IPS-11a (cell line): ENCODE measurements around the gene PCDHGA6.
A peak's percentile ranks its signal among the peaks of the same experiment; 100 is the strongest.
"Not testable (repeated sequence)": the region's sequence is repeated elsewhere in the genome, so short reads cannot be mapped to it uniquely, and the experiment has no call there.

Source experiments
- H3K4me3 ChIP-seq: one replicate; pipeline ENCODE4 v1.5.1; 2013; ENCODE audit warnings: low read depth, low read length, control low read depth

The PCDHGA6 gene

DNA sequence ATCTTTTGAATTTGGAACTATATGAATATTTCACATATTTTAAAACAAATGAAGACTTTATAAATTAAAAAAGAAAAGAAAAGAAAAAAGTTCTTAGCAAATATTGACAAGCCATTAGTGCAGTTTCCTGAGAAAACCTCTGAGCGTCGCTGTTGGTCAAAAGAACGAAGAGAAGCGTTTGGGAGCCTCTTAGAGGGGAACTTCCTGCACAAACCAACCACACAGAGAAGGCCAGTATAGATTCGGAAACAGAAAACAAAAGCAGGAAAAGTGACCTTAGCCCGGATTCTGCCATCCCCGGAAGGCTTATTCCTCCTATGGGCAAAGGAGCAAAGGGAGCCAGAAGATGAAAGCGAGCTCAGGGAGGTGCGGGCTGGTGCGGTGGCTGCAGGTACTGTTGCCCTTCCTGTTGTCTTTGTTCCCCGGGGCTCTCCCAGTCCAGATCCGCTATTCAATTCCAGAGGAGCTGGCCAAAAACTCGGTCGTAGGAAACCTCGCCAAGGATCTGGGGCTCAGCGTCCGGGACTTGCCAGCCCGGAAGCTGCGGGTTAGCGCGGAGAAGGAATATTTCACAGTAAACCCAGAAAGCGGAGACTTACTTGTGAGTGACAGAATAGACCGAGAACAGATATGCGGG is 13.8 kb upstream of the PCDHGA6 start, which contains the start of gene PCDHGB2:
Gene PCDHGB2, plus strand, starts transcription at position 205 of the 637 bp plus-strand sequence. Its CDS starts 142 bp downstream, at position 347.
- H3K4me3 ChIP-seq = no peak within 1 kb of the TSS

DNA sequence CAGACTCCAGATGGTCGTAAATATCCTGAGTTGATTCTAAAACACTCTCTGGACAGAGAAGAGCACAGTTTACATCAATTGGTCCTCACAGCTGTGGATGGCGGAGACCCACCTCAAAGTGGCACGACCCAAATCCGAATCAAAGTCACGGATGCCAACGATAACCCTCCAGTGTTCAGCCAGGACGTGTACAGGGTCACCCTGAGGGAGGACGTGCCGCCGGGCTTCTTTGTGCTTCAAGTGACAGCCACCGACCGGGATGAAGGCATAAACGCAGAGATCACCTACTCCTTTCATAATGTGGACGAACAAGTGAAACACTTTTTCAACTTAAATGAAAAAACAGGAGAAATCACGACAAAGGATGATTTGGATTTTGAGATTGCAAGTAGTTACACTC is 13.0 kb upstream of the PCDHGA6 start:
- no peak overlapping the region for H3K4me3 ChIP-seq

DNA sequence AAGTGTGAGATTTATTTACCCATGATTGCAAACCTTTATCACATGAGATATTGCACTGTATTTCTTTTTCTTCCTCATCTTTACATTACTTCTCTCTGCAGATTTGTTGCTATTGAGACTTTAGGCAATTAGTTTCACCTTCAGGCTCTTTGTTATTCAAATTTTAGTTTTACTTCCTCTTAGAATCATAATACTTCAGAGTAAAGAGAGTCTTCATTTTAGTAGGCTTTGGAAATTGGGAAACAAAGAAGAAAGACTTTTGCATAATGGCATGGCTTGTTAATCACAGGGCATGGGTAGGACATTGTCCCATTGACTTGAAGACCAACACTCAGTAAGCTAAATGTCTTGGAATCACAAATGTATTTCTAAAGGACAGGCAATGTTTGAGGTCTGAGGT is 11.0 kb upstream of the PCDHGA6 start:
- H3K4me3 ChIP-seq = no peak overlapping the region

DNA sequence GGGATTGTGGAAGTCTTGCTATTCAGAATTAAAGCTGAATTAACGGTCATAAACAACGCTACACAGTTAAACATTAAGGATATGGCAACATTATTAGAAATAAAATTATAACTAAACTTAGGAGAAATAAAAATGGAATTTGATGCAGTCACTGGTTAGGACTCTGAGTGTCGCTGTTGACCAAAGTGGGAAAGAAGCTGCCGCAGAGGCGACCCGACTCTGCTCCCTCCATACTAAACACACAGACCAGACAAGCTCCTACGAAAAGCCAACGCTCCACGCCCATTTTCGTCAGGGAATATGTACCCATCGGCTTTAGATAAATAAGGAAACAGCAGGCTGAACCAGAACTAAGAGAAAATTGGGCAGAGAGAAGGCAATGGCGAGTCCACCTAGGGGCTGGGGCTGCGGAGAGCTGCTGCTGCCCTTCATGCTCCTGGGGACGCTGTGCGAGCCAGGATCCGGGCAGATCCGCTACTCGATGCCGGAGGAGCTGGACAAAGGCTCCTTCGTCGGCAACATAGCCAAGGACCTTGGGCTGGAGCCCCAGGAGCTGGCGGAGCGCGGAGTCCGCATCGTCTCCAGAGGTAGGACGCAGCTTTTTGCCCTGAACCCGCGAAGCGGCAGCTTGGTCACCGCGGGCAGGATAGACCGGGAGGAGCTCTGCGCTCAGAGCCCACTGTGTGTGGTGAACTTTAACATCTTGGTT is 9.6 kb upstream of the PCDHGA6 start, which contains the start of gene PCDHGA5:
Gene PCDHGA5, plus strand, starts transcription at position 211 of the 709 bp plus-strand sequence. Its CDS starts 169 bp downstream, at position 380.
- no peak within 1 kb of the TSS for H3K4me3 ChIP-seq

DNA sequence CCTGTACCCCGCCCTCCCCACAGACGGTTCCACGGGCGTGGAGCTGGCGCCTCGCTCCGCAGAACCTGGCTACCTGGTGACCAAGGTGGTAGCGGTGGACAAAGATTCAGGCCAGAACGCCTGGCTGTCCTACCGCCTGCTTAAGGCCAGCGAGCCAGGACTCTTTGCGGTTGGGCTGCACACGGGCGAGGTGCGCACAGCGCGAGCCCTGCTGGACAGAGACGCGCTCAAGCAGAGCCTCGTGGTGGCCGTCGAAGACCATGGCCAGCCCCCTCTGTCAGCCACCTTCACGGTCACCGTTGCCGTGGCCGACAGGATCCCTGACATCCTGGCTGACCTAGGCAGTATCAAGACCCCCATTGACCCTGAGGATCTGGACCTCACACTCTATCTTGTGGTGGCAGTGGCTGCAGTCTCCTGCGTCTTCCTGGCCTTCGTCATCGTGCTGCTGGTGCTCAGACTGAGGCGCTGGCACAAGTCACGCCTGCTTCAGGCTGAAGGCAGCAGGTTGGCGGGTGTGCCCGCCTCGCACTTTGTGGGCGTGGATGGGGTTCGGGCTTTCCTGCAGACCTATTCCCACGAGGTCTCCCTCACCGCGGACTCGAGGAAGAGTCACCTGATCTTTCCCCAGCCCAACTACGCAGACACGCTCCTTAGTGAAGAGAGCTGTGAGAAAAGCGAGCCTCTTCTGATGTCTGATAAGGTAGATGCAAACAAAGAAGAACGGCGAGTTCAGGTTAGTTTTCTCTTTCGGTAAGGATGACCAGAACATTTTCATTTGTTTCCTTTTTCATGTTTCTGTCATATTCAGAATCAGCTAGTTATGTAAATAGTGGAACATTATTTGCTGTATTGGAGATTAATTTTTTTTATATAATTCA is 7.4 kb upstream of the PCDHGA6 start:
- H3K4me3 ChIP-seq = no peak overlapping the region

DNA sequence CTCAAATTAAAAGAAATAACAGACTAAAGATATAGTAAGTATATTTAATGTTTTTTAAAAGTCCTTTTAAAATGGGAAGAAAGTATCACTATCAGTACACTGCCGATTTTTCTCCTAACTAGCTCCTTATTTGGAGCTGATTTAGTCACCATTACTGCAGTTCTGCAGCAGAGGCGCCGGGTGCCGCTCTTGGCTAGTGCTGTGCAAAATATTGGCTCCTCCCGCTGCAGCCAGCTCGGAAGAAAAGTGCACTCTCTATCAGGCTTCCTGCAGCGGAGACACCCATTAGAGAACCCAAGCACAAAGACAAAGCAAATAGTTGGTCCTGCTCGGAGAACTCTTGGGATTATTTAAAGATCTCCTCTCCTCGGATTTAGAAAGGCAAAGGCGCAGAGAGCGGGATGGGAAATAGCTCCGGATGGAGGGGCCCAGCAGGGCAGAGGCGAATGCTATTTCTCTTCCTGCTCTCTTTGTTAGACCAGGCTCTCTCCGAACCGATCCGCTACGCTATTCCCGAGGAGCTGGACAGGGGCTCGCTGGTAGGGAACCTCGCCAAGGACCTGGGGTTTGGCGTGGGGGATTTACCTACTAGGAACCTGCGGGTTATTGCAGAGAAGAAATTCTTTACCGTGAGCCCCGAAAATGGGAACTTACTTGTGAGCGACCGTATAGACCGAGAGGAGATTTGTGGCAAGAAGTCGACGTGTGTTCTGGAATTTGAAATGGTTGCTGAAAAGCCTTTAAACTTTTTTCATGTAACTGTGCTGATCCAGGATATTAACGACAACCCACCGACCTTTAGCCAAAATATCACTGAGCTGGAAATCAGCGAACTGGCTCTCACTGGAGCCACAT is 3.5 kb upstream of the PCDHGA6 start, which contains the start of gene PCDHGB3:
Gene PCDHGB3, plus strand, starts transcription at position 249 of the 855 bp plus-strand sequence. Its CDS starts 153 bp downstream, at position 402.
- no peak within 1 kb of the TSS for H3K4me3 ChIP-seq

DNA sequence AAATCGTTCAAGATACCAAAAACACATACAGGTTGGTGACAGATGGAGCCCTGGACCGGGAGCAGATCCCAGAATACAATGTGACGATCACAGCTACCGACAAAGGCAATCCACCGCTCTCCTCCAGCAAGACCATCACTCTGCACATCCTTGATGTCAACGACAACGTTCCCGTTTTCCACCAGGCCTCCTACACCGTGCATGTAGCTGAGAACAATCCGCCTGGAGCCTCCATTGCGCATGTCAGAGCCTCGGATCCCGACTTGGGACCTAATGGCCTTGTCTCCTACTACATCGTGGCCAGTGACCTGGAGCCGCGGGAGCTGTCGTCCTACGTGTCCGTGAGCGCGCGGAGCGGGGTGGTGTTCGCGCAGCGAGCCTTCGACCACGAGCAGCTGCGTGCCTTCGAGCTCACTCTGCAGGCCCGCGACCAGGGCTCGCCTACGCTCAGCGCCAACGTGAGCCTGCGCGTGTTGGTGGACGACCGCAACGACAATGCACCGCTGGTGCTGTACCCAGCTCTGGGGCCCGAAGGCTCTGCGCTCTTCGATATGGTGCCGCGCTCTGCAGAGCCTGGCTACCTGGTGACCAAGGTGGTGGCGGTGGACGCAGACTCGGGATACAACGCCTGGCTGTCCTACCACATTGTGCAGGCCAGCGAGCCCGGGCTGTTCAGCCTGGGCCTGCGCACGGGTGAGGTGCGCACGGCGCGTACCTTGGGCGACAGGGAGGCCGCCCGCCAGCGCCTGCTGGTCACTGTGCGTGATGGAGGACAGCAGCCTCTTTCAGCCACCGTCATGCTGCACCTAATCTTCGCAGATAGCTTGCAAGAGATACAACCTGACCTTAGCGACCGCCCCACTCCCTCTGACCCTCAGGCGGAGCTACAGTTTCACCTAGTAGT is 1.9 kb upstream of the PCDHGA6 start:
- H3K4me3 ChIP-seq = no peak overlapping the region

DNA sequence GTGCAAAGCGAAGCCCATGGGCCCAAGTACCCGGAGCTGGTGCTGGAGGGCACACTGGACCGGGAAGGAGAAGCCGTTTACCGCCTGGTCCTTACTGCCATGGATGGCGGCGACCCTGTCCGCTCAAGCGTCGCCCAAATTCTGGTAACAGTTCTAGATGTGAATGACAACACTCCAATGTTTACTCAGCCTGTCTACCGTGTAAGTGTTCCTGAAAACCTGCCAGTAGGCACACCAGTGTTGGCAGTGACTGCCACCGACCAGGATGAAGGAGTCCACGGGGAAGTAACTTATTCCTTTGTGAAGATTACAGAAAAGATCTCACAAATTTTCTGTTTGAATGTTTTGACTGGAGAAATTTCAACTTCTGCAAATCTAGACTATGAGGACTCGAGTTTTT is 936 bp downstream of the PCDHGA6 start:
- no peak overlapping the region for H3K4me3 ChIP-seq

DNA sequence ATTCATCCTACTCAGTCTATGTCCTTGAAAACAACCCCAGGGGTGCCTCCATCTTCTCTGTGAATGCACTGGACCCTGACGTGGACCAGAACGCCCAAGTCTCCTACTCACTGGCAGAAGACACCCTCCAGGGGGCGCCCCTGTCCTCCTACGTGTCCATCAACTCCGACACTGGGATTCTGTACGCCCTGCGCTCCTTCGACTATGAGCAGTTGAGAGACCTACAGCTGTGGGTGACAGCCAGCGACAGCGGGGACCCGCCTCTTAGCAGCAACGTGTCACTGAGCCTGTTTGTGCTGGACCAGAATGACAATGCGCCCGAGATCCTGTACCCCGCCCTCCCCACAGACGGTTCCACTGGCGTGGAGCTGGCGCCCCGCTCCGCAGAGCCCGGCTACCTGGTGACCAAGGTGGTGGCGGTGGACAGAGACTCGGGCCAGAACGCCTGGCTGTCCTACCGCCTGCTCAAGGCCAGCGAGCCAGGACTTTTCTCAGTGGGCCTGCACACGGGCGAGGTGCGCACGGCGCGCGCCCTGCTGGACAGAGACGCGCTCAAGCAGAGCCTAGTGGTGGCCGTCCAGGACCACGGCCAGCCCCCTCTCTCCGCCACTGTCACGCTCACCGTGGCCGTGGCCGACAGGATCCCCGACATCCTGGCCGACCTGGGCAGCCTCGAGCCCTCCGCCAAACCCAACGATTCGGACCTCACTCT is 1.9 kb downstream of the PCDHGA6 start:
- H3K4me3 ChIP-seq = not testable (repeated sequence)

DNA sequence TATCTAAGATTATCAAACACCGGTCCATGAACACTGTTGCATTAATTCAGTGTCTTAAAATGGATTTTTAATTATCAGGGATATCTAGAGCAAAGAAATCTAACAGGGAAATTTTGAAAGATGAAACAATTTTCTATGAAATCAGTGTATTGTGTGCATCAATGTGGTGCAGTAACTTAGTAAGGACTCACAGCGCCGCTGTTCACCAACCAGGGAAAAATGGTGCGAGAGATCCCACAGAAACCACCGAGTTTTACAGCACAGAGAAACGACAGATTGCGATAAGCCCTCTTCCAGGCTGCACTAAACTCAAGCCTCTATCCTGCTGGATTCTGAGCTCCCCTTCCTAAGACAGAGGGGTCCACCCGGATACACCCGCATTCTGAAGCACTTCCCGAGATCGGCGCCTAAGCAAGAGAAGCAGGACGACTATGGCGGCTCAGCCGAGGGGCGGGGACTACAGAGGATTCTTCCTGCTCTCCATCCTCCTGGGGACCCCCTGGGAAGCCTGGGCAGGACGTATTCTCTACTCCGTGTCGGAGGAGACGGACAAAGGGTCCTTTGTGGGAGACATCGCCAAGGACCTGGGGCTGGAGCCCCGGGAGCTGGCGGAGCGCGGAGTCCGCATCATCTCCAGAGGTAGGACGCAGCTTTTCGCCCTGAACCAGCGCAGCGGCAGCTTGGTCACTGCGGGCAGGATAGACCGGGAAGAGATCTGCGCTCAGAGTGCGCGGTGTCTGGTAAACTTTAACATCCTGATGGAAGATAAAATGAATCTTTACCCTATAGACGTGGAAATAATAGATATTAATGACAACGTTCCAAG is 9.0 kb downstream of the PCDHGA6 start, which contains the start of gene PCDHGA7:
Gene PCDHGA7, plus strand, starts transcription at position 274 of the 826 bp plus-strand sequence. Its CDS starts 158 bp downstream, at position 432.
- H3K4me3 ChIP-seq = no peak within 1 kb of the TSS

DNA sequence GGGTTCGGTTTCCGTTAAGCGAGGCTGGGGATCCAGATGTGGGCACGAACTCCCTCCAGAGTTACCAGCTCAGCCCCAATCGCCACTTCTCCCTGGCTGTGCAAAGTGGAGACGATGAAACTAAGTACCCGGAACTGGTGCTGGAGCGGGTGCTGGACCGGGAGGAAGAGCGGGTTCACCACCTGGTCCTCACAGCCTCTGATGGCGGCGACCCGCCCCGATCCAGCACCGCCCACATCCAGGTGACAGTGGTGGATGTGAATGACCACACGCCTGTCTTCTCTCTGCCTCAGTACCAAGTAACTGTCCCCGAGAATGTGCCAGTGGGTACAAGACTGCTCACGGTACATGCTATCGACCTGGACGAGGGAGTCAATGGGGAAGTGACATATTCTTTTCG is 9.7 kb downstream of the PCDHGA6 start:
- no peak overlapping the region for H3K4me3 ChIP-seq

DNA sequence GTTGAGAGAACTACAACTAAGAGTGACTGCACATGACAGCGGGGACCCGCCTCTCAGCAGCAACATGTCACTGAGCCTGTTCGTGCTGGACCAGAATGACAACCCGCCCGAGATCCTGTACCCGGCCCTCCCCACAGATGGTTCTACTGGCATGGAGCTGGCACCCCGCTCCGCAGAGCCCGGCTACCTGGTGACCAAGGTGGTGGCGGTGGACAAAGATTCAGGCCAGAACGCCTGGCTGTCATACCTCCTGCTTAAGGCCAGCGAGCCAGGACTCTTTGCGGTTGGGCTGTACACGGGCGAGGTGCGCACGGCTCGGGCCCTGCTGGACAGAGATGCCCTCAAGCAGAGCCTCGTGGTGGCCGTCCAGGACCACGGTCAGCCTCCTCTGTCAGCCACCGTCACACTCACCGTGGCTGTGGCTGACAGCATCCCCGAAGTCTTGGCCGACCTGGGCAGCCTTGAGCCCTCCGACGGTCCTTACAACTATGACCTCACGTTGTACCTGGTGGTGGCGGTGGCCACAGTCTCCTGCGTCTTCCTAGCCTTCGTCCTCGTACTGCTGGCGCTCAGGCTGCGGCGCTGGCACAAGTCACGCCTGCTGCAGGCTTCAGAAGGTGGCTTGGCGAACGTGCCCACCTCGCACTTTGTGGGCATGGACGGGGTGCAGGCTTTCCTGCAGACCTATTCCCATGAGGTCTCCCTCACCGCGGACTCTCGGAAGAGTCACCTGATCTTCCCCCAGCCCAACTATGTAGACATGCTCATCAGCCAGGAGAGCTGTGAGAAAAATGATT is 11.0 kb downstream of the PCDHGA6 start:
- H3K4me3 ChIP-seq = no peak overlapping the region

DNA sequence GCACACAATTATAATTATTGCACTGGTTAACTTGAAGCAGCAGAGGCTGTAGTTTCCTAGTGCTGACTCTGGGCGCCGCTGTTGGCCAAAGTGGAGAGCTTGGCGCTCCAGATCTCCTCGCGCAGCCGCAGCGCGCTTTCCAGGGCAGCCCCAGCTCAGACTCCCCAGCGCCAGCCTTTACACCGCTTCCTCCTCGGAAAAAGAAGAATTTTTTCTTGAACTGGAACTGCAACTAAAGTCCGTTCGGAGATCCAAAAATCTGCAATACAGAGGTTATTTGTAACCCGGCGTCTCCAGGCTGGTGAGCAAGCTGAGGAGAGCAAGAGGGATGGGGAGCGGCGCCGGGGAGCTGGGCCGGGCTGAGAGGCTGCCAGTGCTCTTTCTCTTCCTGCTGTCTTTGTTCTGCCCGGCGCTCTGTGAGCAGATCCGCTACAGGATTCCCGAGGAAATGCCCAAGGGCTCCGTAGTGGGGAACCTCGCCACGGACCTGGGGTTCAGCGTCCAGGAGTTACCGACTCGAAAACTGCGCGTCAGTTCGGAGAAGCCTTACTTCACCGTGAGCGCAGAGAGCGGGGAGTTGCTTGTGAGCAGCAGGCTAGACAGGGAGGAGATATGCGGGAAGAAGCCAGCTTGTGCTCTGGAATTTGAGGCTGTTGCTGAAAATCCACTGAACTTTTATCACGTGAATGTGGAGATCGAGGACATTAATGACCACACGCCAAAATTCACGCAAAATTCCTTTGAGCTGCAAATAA is 14.0 kb downstream of the PCDHGA6 start, which contains the start of gene PCDHGB4:
Gene PCDHGB4, plus strand, starts transcription at position 142 of the 755 bp plus-strand sequence. Its CDS starts 187 bp downstream, at position 329.
- H3K4me3 ChIP-seq = peak within 1 kb of the TSS; percentile 25

DNA sequence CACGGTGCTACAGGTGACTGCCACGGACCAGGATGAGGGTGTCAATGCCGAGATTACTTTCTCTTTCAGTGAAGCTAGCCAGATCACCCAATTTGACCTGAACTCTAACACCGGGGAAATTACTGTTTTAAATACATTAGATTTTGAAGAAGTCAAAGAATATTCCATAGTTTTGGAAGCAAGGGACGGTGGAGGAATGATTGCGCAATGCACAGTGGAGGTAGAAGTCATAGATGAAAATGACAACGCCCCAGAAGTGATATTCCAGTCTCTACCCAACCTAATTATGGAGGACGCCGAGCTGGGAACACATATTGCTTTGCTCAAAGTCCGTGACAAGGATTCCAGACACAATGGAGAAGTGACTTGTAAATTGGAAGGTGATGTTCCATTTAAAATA is 15.0 kb downstream of the PCDHGA6 start:
- no peak overlapping the region for H3K4me3 ChIP-seq

DNA sequence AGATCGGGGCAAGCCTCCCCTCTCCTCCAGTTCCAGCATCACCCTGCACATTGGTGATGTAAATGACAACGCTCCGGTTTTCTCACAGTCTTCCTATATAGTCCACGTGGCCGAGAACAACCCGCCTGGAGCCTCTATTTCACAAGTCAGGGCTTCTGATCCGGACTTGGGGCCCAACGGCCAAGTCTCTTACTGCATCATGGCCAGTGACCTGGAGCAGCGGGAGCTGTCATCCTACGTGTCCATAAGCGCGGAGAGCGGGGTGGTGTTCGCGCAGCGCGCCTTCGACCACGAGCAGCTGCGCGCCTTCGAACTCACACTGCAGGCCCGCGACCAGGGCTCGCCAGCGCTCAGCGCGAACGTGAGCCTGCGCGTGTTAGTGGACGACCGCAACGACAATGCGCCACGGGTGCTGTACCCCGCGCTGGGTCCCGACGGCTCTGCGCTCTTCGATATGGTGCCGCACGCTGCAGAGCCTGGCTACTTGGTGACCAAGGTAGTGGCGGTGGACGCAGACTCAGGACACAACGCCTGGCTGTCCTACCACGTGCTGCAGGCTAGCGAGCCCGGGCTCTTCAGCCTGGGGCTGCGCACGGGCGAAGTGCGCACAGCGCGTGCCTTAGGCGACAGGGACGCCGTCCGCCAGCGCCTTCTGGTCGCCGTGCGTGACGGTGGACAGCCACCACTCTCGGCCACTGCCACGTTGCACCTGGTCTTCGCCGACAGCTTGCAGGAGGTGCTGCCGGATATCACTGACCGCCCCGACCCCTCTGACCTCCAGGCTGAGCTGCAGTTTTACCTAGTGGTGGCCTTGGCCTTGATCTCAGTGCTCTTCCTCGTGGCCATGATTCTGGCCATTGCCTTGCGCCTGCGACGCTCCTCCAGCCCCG is 15.7 kb downstream of the PCDHGA6 start:
- H3K4me3 ChIP-seq = no peak overlapping the region
